ENCODE results near the gene TBC1D10A.
"Not testable (repeated sequence)": the region's sequence is repeated elsewhere in the genome, so short reads cannot be mapped to it uniquely, and the experiment has no call there.

Gene TBC1D10A

DNA sequence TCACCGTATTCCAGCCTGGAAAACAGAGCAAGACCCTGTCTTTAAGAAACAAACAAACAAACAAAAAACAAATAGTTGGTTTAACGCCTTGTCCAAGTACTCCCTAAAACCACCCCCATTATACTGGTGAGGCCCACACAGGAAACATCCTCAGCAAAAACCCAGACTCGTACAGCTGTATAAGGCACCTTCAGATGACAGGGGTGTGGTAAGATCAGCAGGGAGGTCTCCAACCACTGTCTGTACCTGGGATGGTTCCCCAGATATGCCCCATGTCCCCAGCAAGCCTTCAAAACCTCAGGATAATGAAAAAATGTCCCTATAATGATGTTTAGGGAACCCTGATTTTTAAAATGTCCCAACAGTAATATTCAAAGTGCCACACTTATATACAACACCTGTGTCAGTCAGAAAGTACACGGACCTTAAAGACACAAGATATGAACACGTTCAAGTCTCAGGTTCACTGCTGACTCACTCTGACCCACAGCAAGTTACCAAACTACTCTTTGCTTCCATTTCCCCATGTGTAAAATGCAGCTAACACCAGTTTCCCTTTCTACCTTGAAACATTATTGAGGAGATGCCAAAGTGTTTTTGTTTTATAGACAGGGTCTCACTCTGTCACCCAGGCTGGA lies 20.6 kb upstream of the TBC1D10A start:
- DNase-seq: no peak

- DNase-seq: no peak
Measured at GRCh38 chr22:30344447-30345200, 17.9 kb upstream of the TBC1D10A start.

DNA sequence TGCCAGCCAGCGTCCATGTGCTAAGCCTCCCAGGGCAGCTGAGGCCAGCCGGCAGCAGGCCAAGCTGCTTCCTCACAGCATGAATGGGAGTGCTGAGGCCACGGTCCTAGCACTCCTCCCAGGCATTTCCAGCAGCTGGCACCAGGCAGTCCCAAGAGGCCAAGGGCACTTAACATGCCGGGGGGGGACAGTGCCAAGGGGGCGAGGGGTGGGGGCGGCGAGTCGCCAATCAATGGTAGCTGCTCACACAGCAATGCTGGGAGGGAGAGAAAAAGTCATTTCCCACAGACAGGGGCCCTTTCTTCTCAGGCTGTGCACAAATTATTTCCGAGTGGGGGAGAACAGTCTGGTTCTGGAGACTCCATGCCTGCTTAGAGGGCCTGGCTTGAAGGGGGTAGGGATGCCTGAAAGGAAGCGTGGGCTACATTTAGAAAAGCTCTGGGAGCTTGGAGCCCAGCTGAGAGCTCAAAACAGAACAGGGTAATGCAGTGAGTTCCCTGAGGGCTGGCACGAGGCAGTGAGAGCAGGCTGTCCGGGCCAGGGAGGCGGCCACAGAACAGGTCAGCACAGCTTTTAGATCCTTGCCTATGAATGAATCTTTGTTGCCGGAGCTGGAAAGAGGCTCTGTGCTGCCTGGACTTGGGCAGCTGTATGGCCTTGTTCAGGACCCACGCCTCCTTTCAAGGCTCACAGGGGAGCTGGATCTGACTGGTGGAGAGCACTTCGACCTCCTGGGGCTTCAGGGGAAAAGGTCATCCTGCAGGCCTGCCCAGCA lies 14.4 kb upstream of the TBC1D10A start:
- no peak for DNase-seq

- DNase-seq: no peak
Measured at GRCh38 chr22:30338802-30339201, 12.1 kb upstream of the TBC1D10A start.

DNA sequence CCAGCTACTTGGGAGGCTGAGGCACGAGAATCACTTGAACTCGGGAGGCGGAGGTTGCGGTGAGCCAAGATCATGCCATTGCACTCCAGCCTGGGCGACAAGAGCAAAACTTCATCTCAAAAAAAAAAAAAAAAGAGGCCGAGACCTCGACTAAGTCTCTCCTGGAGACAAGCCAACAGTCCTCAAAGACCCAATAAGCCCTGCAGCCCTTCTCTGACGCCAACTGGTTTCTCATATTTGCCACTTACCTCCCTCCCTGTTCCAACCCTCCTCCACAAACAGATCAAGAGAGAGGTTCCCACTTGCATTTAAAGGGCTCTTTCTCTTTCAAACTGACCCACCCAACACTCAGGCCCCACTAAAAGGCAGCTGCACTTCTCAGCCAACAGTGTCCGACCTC lies 11.6 kb upstream of the TBC1D10A start:
- not testable (repeated sequence) for DNase-seq

GRCh38 chr22:30337461-30337778 lies 10.7 kb upstream of the TBC1D10A start:
- DNase-seq: no peak

GRCh38 chr22:30336752-30337460 lies 10.2 kb upstream of the TBC1D10A start:
- no peak for DNase-seq

DNA sequence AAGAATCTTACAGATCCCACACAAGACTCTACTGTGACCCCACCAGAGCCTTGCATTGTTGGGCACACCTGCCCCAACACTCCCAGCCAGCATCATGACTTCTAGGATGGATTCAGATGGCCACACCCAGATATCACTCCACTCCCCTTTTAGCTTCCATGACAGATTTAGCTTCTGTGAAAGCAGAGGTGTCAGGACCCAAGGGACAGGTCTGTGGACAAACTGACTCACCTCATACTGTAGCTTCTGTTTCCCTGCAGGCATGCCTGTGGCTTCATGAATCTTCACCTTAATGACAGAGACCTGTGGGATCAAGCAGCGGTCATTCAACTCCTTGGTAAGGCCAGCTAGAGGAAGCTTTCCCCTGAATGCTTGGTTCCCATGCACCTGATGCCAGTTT lies 8.5 kb upstream of the TBC1D10A start:
- DNase-seq: no peak

GRCh38 chr22:30334646-30335045 lies 7.9 kb upstream of the TBC1D10A start:
- DNase-seq: no peak

DNA sequence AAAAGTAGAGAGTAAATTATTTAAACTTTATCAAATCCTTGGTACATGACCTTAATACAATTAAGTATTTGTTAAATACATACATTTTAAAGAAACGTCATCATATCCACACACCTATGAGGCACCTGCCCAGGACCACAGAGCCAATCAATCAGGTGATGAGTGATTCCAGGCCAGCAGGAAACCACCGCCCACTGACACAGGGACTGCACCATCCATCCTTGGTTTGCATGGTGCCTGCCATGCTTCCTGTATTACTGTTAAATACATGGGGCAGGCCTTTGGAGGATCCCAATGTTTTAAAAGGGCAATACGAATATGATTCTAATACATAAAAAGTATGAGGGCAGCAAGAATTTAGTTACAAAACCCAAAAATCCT lies 7.0 kb upstream of the TBC1D10A start:
- DNase-seq: no peak

DNA sequence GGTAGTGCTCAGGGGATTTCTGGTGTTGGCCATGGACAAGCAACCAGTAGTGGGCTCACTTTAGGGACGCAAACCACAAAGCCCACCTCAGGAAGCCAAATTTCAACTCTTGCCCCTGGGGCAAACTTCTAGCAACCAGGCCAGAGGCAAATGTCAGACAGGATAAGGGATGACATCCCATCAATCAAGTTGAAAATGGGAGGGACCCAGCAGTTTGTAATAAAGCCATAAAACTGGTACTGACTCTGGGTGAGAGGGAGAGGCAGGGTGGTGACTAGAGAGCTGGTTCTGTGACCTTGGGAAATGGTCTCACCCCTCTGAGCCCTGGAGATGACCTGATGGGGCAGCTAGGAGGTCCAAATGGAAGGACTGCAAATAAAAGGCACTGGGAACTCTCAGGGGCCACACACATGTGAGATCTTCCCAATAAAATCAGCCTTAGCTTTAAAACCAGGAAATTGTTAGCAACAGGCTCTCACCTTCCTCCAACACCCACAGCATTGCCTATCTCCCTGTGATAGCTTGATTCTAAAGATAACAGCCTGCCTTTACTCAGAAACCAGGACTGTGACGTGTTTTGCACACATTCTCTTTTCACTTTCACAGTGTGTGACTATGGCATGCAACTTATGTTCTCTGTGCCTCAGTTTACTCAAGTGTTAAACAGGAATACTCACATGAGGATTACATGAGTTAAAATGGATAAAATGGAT lies 6.4 kb upstream of the TBC1D10A start:
- DNase-seq: no peak

GRCh38 chr22:30332551-30332950 lies 5.8 kb upstream of the TBC1D10A start:
- DNase-seq: no peak

DNA sequence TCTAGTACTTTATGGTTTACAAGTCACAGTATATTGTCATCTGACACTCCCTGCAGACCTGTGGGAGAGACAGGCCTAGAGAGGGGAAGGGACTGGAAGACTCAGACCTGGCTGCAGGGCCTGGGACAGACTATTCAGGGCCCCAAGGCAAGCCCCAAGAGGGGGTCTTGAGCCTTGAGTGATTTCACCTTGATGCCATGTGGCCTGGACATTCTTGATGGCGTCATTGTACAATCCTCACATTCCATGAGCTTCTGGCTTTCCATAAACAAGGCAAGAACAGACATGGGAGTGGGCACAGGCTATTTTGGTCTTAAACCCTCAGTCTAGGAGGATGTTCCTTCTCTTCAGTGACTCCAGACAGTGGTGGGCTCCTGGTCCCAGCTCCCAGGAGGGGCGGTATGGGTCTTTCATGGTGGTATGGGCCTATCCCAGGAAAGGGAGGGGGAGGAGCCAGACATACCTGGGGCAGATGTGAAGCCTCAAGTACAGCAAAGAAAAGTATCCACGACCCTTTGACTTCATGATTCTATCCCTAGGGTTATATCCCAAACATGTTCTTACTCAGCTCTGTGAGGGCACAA lies 1.8 kb upstream of the TBC1D10A start:
- DNase-seq: no peak

- peak; percentile 52 for DNase-seq
Measured at GRCh38 chr22:30327864-30328345, 1.2 kb upstream of the TBC1D10A start.

GRCh38 chr22:30326255-30326705 lies 461 bp downstream of the TBC1D10A start:
- peak; percentile 50 for DNase-seq

DNA sequence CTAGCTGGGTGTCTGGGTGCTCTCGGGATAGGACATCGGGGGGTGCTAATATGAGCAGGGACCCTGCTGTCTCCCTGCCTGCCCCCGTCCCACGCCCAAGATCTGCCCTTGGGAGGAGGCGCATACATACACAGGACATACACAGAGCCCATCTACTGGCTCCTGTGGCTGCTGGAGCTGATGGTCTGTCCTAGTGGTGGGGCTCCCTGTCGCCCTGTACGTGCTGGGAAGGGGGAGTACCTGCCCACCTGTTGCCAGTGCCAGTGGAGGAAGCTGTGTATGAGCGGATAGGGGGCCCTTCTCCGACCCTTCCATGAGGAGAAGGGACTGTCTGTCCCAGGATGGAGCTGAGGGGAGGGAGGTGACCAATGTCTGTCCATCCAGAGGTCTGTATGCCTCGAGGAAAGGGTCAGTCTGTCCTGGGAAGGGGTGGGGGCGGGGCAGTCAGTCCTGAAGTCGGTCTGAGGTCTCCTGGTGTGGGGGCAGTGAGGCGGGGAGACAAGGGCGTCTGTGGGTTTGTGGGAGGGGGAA lies 952 bp downstream of the TBC1D10A start:
- DNase-seq: no peak

DNA sequence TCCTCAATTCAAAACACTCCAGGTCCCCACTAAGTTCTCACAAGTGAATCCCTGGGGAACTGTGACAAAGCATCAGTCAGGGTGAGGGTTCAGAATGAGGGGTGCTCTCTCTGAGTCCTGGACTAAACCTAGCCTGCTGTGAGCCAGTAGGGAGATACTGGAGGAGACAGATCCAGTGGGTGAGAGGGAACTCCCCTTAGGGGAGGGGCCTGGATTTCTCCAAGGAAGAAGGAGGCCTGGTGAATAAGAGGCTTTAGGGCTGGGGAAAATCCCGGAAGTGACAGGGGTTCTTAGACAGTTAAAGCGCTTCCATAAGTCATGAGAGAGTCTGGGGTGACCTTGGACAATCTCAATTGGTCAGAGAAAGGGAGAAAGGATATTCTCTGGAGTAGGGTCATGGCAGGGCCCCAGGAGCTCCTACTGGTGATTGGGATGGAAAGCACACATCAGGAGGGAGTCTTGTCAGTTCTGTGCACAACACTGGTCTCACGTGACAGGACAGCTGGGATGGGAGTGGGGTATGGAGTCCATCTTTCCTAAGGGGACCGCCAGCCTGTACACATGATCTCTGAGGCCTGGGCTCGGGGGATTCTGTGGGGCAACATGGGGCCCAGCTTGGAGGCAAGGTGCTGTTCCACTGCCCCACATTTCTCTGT lies 1.5 kb downstream of the TBC1D10A start:
- DNase-seq: no peak

GRCh38 chr22:30324014-30324730 lies 2.6 kb downstream of the TBC1D10A start:
- DNase-seq: peak; percentile 35

GRCh38 chr22:30323246-30323645 lies 3.5 kb downstream of the TBC1D10A start:
- no peak for DNase-seq

DNA sequence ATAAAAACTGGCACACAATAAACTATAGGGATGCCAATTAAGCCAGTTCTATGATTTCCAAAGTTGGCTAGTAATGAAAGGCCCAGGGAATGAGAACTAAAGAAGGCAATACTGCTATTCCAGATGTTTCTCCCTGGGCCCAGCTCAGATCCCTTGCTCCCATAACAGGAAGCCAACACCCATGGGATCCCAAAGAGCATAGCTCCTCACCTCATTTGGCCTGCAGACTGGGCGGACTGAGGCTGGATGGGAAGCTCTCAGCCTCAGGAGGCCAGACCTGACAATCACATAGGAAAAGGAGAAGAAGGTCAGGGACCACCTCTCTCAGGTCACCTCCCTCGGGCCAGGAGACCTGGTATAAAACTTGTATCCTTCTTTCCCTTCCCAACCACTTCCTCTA lies 5.3 kb downstream of the TBC1D10A start:
- DNase-seq: no peak

Measured in OCI-M1 (cell line).